Activated B cell treated with CpG ODN at 0.5 μM for 24 hours (primary cell): ENCODE measurements around the gene MRPL2. TPM values are rescaled to one million over a fixed set of nuclear protein-coding genes. Genes with fewer than 3 reads are reported as not detected.
"Not testable (repeated sequence)": the region's sequence is repeated elsewhere in the genome, so short reads cannot be mapped to it uniquely, and the experiment has no call there.

Experiments
- ATAC-seq: fragments of 200-7000 bp; cut with Tn5 transposase; one replicate; pipeline ENCODE4 v1.10.0; 2021; ENCODE audit warnings: low read depth, mild to moderate bottlenecking, moderate library complexity
- CTCF ChIA-PET: fragments of 350-600 bp; sonication (Branson Sonifier 250); formaldehyde crosslinking; loops from one replicate; lab custom pipeline; 2021; ENCODE audit warnings: antibody characterized with exemption; lab: Charles Lee
- POLR2A ChIA-PET: fragments of 350-600 bp; sonication (Branson Sonifier 250); formaldehyde crosslinking; loops from one replicate; lab custom pipeline; 2021; ENCODE audit warnings: antibody characterized with exemption; lab: Charles Lee
- DNase-seq: peaks from one replicate; pipeline ENCODE4 v3.0.0; 2022
- H3K27ac Mint-ChIP-seq: one replicate; pipeline ENCODE4 v1.8.0; 2020; ENCODE audit warnings: mixed read lengths
- H3K27me3 Mint-ChIP-seq: one replicate; pipeline ENCODE4 v1.8.0; 2021; ENCODE audit warnings: mixed read lengths
- H3K36me3 Mint-ChIP-seq: one replicate; pipeline ENCODE4 v1.8.0; 2021; ENCODE audit warnings: low read depth, mixed read lengths
- H3K4me1 Mint-ChIP-seq: one replicate; pipeline ENCODE4 v1.8.0; 2021; ENCODE audit warnings: mixed read lengths
- H3K4me3 Mint-ChIP-seq: one replicate; pipeline ENCODE4 v1.8.0; 2020; ENCODE audit warnings: mild to moderate bottlenecking, mixed read lengths
- H3K9me3 Mint-ChIP-seq: one replicate; pipeline ENCODE4 v1.8.0; 2020; ENCODE audit warnings: mixed read lengths
- intact Hi-C: fragments of 100-400 bp; cut with micrococcal nuclease; formaldehyde crosslinking; loops from one replicate; pipeline ENCODE4 v1.15.1; 2024
- total RNA-seq: library from RNA; stranded (reverse); gene quantifications from 2 replicates; pipeline ENCODE4 v1.2.3, GENCODE V29; 2022
- TF ChIP-seq, protein P1 (sequence below): fragments of 200-600 bp; IDR thresholded peaks from one replicate; pipeline ENCODE4 v1.8.0; 2022; ENCODE audit warnings: antibody characterized with exemption, mild to moderate bottlenecking

Gene MRPL2
- total RNA-seq, 1 donor from 2014 or later: 43.9 TPM

DNA sequence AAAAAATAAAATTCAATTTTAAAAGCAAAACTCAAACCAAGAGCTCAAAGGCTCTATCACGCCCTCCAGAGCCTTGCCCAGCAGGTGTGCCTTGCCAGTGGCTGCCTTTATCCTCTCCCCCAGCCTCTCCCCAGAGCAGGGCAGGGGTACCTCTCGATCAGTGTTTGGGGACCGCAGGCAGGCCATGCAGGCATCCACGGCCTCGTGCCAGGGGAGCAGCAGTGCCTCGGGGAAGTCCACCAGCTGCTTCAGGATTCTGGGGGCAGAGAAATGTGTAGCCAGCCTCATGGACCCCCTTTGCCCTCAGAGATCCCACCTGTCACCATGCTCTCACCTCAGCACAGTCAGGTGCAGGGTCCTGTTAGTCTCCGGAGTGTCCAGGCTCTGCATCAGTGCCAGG, 11.2 kb downstream of the MRPL2 start:
- POLR2A ChIA-PET: interaction anchor here (0.7 to 1.3 kb wide), 2 partner anchors 10 to 18 kb away, joined by 3 to 4 read pairs; no protein-coding TSS in a partner anchor
- intact Hi-C loops: no loop called here
- ATAC-seq (no peak), DNase-seq (no peak)
- no peaks in the 10 kb centered on the region for H3K27me3 Mint-ChIP-seq
- H3K4me1 Mint-ChIP-seq: peaks cover 13% of the 10 kb centered on the region
- H3K9me3 Mint-ChIP-seq: no peaks in the 10 kb centered on the region
- CTCF ChIA-PET: no interaction called here
- TF ChIP-seq, protein P1, sequence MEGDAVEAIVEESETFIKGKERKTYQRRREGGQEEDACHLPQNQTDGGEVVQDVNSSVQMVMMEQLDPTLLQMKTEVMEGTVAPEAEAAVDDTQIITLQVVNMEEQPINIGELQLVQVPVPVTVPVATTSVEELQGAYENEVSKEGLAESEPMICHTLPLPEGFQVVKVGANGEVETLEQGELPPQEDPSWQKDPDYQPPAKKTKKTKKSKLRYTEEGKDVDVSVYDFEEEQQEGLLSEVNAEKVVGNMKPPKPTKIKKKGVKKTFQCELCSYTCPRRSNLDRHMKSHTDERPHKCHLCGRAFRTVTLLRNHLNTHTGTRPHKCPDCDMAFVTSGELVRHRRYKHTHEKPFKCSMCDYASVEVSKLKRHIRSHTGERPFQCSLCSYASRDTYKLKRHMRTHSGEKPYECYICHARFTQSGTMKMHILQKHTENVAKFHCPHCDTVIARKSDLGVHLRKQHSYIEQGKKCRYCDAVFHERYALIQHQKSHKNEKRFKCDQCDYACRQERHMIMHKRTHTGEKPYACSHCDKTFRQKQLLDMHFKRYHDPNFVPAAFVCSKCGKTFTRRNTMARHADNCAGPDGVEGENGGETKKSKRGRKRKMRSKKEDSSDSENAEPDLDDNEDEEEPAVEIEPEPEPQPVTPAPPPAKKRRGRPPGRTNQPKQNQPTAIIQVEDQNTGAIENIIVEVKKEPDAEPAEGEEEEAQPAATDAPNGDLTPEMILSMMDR: no peak
- H3K36me3 Mint-ChIP-seq: peaks cover 66% of the 10 kb centered on the region
- no peak overlapping the region for H3K27ac Mint-ChIP-seq
- H3K4me3 Mint-ChIP-seq: no peak overlapping the region

DNA sequence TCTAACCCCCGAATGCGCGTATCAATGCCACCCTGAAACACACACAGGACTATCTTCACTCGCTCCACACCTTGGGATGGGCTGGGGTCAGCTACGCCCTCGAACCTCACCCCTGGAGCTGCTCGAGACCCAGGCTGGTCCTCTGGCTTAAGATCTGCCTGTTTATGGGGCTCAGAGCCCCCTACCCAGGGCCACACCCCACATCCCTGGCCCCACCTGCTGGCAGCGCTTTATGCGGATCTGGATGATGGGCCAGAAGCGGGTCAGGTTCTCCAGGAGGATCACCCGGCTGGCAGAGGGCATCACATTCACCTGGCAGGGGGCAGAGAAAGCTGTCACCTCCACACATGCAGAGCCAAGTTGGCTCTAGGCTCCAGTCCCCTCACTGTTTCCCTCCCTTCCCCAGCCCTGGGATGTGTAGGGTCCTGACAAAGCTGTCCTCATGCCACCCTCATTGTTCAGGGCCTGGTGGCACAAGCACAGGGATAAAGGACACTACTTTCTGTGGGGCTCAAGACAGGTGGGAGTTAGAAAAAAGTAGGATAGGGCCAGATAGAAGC, 13.8 kb downstream of the MRPL2 start:
- Mint-ChIP-seq H3K27ac (no peak overlapping the region), H3K27me3 (no peaks in the 10 kb centered on the region), H3K4me1 (no peaks in the 10 kb centered on the region), H3K36me3 (peaks cover 70% of the 10 kb centered on the region), H3K4me3 (no peak overlapping the region), H3K9me3 (no peaks in the 10 kb centered on the region)
- intact Hi-C loops: no loop called here
- ChIA-PET CTCF (no interaction called here), POLR2A (interaction anchor here (0.9 kb wide), 1 partner anchor 14 kb away, joined by 3 read pairs; the partner anchor contains the start of genes KLC4 and MRPL2)
- DNase-seq (no peak), ATAC-seq (no peak)
- TF ChIP-seq, protein P1: no peak

DNA sequence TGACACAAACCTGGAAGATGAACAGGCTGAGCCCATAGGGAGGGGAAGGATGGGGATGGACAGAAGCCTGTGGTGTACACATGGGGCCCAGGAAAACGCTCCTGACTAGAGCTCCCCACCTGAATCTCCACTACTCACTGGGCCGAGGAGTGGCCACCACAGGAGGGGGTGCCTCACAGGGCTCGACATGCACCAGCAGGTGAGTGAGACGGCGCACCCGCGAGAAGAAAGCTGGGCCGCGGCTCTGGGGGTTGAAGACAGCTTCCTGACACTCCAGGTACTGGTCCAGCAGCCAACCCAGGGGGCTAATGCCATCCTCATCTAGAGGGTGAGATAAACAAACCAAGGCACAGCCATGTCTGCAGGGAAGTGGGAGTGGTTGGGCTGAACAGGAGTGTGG, 15.9 kb downstream of the MRPL2 start:
- intact Hi-C loops: no loop called here
- Mint-ChIP-seq H3K36me3 (peaks cover 70% of the 10 kb centered on the region), H3K4me3 (no peak overlapping the region), H3K27ac (no peak overlapping the region), H3K27me3 (no peaks in the 10 kb centered on the region), H3K4me1 (no peaks in the 10 kb centered on the region), H3K9me3 (no peaks in the 10 kb centered on the region)
- DNase-seq: no peak
- TF ChIP-seq, protein P1: no peak
- no peak for ATAC-seq
- CTCF ChIA-PET: no interaction called here
- POLR2A ChIA-PET: no interaction called here

DNA sequence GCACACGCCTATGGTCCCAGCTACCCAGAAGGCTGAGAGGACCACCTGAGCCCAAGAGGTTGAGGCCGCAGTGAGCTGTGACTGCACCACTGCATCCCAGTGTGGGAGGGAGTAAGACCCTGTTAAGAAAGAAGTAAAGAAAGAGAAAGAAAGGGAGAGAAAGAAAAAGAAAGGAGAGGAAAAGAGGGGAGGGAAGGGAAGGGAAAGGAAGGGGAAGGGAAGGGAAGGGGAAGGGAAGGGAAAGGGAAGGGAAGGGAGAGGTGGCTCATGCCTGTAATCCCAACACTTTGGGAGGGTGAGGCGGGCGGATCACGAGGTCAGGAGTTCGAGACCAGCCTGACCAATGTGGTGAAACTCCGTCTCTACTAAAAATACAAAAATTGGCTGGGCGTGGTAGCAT, 17.8 kb downstream of the MRPL2 start:
- H3K4me3 Mint-ChIP-seq, H3K27ac Mint-ChIP-seq, intact Hi-C loops, ATAC-seq, H3K9me3 Mint-ChIP-seq, H3K27me3 Mint-ChIP-seq, H3K4me1 Mint-ChIP-seq, DNase-seq: not testable (repeated sequence)
- H3K36me3 Mint-ChIP-seq: peaks cover 74% of the 10 kb centered on the region
- ChIA-PET POLR2A (interaction anchor here (0.8 kb wide), 1 partner anchor 183 kb away, joined by 3 read pairs; no protein-coding TSS in a partner anchor), CTCF (interaction anchor here (0.7 kb wide), 1 partner anchor 664 kb away, joined by 3 read pairs; no protein-coding TSS in a partner anchor)

DNA sequence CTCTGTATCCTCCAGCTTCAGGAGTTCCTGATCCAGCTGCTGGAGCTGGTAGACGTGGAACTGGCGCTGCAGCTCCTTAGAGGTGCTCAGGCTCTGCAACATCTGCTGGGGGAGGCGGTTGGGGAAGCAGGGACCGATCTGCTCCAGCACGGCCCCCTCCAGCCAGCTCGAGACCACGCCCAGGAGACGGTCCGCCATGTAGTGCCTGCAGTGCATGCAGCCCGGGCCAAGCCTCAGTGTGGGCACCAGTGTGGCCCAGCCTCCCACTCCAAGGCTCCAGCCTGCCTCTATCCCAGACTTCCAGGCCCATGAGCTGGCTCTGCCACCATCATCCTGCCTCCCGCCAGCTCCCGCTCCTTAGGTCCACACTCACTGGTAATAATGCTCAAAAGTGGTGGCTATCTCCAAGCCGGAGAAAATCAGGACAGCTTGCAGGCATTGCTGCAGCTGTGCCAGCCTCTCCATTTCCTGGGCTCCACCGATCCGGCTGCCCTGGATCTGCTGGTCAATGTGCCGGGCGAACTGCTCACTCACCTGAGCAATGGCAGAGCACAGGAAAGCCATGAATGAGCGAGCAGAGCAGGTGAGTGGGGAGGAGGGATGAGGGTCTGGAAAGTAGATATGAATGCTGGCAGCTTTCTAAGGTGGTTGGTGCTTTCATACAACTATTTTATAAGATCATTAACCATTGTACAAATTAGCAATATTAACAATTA, 18.5 kb downstream of the MRPL2 start:
- H3K36me3 Mint-ChIP-seq: peaks cover 71% of the 10 kb centered on the region
- TF ChIP-seq, protein P1: no peak
- POLR2A ChIA-PET: no interaction called here

More for the DNA sequence above, 18.5 kb downstream of the MRPL2 start:
- H3K4me1 Mint-ChIP-seq: no peaks in the 10 kb centered on the region
- H3K27ac Mint-ChIP-seq: no peak overlapping the region
- intact Hi-C loops: no loop called here
- H3K27me3 Mint-ChIP-seq: no peaks in the 10 kb centered on the region
- no peaks in the 10 kb centered on the region for H3K9me3 Mint-ChIP-seq
- CTCF ChIA-PET: no interaction called here
- H3K4me3 Mint-ChIP-seq: no peak overlapping the region
- ATAC-seq (no peak), DNase-seq (no peak)
